Spinal cord (tissue), 10 donors: ENCODE data around the gene KRT80. TPM values are rescaled to one million over a fixed set of nuclear protein-coding genes. Genes with fewer than 3 reads are reported as not detected.

ENCODE experiments used
- DNase-seq, 6 donors: peaks; one replicate each; pipeline versions ENCODE4 v3.0.0 to v3.0.0-alpha.2; 2013 to 2015; ENCODE audit warnings: low spot score in 6 of 6, low read depth in 4 of 6
- H3K27ac ChIP-seq: one replicate; pipeline ENCODE4 v1.5.1; 2013; ENCODE audit warnings: low read depth, low read length, control low read depth
- H3K27me3 ChIP-seq: one replicate; pipeline ENCODE4 v1.6.1; 2013; ENCODE audit warnings: low read length; ENCODE audit not compliant: control insufficient read depth, insufficient read depth
- H3K36me3 ChIP-seq: one replicate; pipeline ENCODE4 v1.6.1; 2013; ENCODE audit warnings: low read length; ENCODE audit not compliant: control insufficient read depth, insufficient read depth
- H3K4me1 ChIP-seq: one replicate; pipeline ENCODE4 v1.6.1; 2013; ENCODE audit warnings: low read length; ENCODE audit not compliant: control insufficient read depth, insufficient read depth
- H3K4me3 ChIP-seq: one replicate; pipeline ENCODE4 v1.5.1; 2013; ENCODE audit warnings: low read depth, low read length, control low read depth
- H3K9me3 ChIP-seq: one replicate; pipeline ENCODE4 v1.6.1; 2013; ENCODE audit warnings: low read length; ENCODE audit not compliant: control insufficient read depth, insufficient read depth
- WGBS: methylation state at CpG from one replicate; pipeline ENCODE4 v1.1.5; 2013; ENCODE audit warnings: missing lambda C conversion rate; ENCODE audit not compliant: insufficient coverage; 5-methylcytosine and 5-hydroxymethylcytosine counted together
- polyA plus RNA-seq, 2 donors: library from polyadenylated mRNA; unstranded; fragments of 120-200 nt; gene quantifications; one replicate each; pipeline ENCODE4 v1.2.1, GENCODE V29; 2013; ENCODE audit not compliant: insufficient read length in 2 of 2
- total RNA-seq, 2 donors: library from RNA; depleted of rRNA in 1 of 2; stranded (reverse); fragments of 120-200 nt in 1 of 2; fragments of >200 nt in 1 of 2; gene quantifications; one replicate each; pipeline versions ENCODE4 v1.2.3 to v1.2.4, GENCODE V29; 2013 to 2014
- donor health status: healthy.

The KRT80 gene
- total and polyA plus RNA-seq, 4 donors: 0.12 TPM; not detected in 3

DNA sequence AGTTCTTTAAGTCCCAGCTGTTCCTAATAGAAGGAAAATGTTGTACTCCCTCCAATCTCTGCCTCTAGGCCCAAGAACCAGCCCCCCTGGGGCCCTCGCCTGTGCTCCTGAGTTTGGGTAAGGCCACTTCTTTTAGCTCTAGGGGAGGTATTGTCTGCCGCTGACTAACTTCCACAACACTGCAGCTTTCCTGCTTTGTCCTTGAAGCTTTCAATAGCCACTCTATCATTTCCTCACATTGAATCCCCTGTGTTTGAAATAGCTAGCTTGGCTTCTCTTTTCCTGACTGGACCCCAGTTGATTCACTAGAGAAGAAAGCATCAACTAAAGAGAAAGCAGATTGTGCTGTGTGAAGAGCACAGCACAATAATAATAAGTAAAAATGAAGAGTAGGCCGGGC, 28.8 kb downstream of the KRT80 start:
- H3K4me3 ChIP-seq: no peak overlapping the region
- no peaks in the 10 kb centered on the region for H3K36me3 ChIP-seq
- no peak overlapping the region for H3K27ac ChIP-seq
- no peaks in the 10 kb centered on the region for H3K9me3 ChIP-seq
- peaks cover 7% of the 10 kb centered on the region for H3K4me1 ChIP-seq
- DNase-seq: peak in 1 of 6 donors; percentile 33
- WGBS: no CpG with 5 or more reads among the region's 3 CpGs
- H3K27me3 ChIP-seq: no peaks in the 10 kb centered on the region

DNA sequence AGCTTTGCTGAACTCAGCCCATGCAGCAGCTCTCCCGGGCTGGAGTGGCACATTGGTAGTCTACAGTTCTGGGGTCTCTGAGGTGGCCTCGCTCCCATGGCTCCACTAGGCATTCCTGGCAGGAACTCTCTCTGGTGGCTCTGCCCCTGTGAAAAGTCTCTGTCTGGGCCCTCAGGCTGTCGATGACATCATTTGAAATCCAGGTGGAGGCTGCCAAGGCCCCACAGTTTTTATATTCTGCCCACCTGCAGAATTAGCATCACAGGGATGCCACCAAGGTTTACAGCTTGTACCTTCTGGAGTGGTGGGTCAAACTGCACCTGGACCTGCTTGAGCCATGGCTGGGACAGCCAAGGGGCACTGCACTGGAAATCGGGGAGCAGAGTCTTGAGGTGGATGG, 31.6 kb downstream of the KRT80 start:
- no peak overlapping the region for H3K4me3 ChIP-seq
- peaks cover 10% of the 10 kb centered on the region for H3K4me1 ChIP-seq
- WGBS: 89% methylated on average over 4 of the region's 4 CpGs
- no peaks in the 10 kb centered on the region for H3K9me3 ChIP-seq
- no peak for DNase-seq
- H3K36me3 ChIP-seq: no peaks in the 10 kb centered on the region
- no peak overlapping the region for H3K27ac ChIP-seq
- no peaks in the 10 kb centered on the region for H3K27me3 ChIP-seq

DNA sequence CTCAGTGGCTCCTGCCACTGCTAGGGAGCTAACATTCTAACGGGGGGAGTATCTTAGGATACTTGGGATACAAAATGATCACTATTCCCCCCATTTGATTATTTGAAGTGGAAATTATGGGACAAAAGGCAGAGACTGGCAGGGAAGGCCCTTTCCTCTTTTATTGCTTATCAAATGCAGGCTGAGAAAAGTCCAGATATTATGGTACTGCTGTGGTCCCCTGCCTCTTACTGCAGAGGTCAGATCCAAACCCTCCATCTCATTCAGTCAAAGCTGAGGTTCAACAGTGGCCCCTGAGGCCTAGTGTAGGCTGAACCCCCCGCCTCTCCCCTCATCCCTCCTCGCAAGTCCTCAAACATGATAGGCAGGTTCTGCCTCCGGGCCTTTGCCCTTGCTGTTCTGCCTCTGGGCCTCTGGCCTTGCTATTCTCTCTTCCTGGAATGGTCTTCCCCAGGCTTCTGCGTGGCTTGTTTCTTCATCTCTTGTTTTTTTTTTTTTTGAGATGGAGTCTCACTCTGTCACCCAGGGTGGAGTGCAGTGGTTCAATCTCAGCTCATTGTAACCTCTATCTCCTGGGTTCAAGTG, 34.2 kb downstream of the KRT80 start:
- Histone ChIP-seq H3K27me3 (peaks cover 6% of the 10 kb centered on the region), H3K4me3 (no peak overlapping the region), H3K36me3 (no peaks in the 10 kb centered on the region), H3K9me3 (no peaks in the 10 kb centered on the region), H3K4me1 (peaks cover 7% of the 10 kb centered on the region), H3K27ac (no peak overlapping the region)
- WGBS: 84% methylated on average over 3 of the region's 5 CpGs
- DNase-seq: no peak

DNA sequence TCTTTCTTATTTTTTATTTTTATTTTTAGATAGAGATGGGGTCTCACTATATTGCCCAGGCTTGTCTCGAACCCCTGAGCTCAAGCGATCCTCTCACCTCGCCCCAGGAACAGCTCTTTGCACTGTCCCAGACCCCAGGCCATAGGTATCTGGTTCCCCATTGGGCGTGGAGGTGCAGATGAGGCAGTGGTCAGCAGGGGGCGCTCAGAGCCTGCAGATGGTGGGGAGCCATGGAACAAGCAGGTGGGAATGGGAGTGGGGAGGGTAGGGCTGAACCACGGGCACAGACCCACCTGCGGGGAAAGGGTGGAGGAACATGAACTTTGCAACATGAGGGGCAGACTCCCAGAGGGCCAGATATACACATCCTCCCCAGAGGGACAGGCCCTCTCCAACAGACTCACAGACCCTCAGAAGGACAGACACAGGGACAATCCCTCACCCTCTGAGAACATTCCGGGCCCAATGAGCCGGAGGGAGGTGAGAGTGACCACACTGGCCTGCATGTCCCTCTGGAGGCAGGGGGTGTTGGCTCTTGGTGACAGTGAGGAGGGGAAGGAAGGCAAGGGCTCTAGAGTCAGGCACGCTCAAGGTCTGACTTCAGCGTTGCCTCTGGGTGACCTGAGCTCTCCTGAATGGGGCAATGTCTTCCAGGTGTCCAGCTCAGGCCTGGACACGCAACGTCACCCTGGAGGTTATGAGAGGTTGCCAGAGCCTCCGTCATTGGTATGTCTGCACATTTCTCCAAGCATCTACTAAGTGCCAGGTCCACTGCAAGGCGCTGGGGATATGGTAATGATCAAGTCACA, 34.9 kb downstream of the KRT80 start:
- Histone ChIP-seq H3K4me3 (no peak overlapping the region), H3K9me3 (no peaks in the 10 kb centered on the region), H3K27ac (no peak overlapping the region), H3K4me1 (peaks cover 14% of the 10 kb centered on the region), H3K36me3 (no peaks in the 10 kb centered on the region), H3K27me3 (peaks cover 10% of the 10 kb centered on the region)
- DNase-seq: peak in 5 of 6 donors; percentile 54 to 94 (median 70)
- whole genome bisulfite sequencing: 74% methylated on average over 5 of the region's 15 CpGs

DNA sequence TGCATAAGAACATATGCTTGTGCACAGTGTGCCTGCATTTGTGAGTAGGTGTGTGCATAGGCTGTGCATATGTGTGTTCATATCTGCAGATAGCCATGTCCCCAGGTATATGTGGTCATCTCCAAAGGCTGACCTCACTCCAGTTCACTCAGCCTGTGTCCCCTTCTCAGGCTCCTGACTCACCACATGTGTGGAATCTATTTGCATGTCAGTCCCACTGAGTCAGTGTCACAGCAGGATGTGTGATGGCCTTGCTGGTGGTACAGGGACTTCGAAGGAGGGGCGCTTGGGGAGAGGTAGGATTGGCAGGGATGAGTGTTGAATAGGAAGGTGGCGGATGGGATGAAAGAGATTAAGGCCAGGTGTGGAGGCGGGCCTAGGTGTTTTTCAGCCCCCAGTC, 35.5 kb downstream of the KRT80 start:
- H3K4me1 ChIP-seq: peaks cover 18% of the 10 kb centered on the region
- H3K27ac ChIP-seq: no peak overlapping the region
- no peaks in the 10 kb centered on the region for H3K36me3 ChIP-seq
- peaks cover 13% of the 10 kb centered on the region for H3K27me3 ChIP-seq
- H3K4me3 ChIP-seq: no peak overlapping the region
- no peak for DNase-seq
- no peaks in the 10 kb centered on the region for H3K9me3 ChIP-seq
- 86% methylated on average over 2 of the region's 4 CpGs for WGBS

DNA sequence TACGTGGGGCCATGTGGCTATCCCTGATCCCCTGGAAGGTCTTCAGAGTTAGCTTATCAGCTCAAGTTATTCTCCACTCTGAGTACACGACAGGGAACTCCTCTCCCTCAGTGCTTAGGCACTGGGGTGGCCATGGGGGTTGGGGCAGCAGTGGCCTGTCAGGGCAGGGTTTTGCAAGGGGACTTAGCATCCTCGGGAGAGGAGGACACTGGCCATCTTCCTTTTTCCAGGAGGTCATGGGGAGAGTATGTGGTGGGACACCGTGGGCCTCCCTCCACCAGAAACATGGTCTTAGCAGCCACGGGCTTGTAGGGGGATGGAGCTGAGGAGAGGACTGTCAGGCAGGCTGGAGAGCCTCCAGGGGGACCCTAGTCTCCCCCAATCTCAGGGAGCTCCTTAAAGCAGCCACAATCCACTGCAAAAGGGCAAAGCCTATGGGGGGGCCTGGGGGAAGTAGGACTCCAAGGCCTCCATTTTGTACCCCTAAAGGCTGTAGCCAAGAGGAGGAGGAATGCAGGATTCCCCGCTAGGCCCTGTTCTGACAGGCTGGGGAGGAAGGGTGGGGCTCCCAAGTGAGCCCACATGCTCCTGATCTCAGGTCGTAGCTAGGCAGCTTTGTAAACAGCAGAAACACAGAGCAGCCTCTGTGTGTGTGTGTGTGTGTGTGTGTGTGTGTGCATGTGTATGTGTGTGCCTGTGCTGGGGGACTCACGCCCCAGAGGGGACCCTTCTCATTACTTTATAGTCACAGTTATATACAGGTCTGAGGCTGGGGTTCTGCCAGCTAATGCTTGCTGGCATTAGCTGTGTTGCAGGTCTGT, 36.6 kb downstream of the KRT80 start:
- H3K27ac ChIP-seq: no peak overlapping the region
- peaks cover 20% of the 10 kb centered on the region for H3K4me1 ChIP-seq
- WGBS: 63% methylated on average over 4 of the region's 8 CpGs
- H3K4me3 ChIP-seq: no peak overlapping the region
- H3K27me3 ChIP-seq: peaks cover 13% of the 10 kb centered on the region
- no peaks in the 10 kb centered on the region for H3K9me3 ChIP-seq
- no peak for DNase-seq
- H3K36me3 ChIP-seq: no peaks in the 10 kb centered on the region

DNA sequence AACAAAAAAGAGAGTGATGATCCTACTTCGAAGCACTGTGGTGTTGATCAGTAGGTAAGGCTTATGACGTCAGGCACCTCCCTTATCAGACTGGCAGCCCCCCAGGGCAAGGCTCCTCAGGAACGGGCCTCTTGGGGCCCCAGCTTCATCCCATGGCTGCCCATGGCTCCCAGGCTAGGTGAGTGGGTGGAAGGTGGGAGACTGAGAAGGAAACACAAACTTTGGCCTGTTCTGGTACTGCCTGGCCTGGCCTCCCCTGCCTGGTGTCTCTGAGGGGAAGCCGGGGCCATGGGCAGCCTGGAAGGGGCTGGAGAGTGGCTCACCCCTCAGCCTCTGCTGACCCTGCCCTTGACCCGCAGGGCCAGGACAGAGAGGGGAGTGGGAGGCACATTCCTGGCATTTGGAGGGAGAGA, 38.9 kb downstream of the KRT80 start:
- Histone ChIP-seq H3K4me1 (peaks cover 36% of the 10 kb centered on the region), H3K36me3 (no peaks in the 10 kb centered on the region), H3K4me3 (no peak overlapping the region), H3K27me3 (peaks cover 13% of the 10 kb centered on the region), H3K9me3 (no peaks in the 10 kb centered on the region), H3K27ac (no peak overlapping the region)
- DNase-seq: no peak
- WGBS: 96% methylated on average over 4 of the region's 5 CpGs

DNA sequence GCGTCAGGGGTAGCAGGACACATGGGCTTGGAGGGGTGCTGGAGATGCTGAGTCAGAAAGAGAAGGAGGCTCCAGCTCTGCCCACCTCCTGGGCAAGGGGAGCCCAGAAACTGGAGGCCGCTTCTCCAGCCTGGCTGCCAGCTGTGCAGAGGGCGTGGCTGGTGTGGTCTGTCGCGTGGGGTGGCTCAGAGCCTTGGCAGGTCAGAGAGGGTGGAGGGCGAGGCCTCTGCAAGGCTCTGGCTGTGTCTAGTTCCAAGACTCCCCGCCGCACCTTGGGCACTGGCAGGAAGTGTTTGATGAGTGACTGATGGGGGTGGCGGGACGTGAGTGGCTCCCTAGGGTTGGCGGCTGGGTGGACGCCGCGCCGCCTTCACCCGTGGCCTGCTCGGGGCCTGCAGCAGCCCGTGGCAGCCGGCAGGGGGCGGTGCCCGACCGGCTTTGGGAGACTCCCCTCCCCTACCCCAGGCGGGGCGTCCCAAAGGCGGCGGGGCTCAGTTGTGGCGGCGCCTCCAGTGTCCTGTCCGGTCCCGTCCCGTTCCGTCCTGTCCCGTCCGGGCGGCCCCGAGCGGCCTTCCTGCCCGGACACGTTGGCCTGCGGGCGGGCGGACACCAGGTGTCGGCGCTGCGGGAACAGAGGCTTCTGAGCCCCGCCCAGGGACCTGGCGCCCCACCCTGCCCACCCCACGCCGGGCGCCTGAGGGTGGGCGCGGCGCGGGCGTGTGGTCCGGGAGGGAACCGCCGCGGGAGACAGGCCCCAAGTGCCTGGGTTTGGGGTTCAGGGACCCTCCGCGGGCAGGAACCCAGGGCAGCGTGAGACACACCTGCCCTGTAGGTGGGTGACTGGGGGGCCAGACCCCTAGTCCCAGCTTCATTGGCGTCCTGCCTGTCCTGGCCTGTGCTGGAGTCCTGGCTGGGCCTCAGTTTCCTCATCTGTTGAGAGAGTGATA, 39.7 kb downstream of the KRT80 start:
- Histone ChIP-seq H3K27ac (no peak overlapping the region), H3K27me3 (peaks cover 13% of the 10 kb centered on the region), H3K9me3 (no peaks in the 10 kb centered on the region), H3K4me3 (no peak overlapping the region), H3K4me1 (peaks cover 36% of the 10 kb centered on the region), H3K36me3 (no peaks in the 10 kb centered on the region)
- 17% methylated on average over 61 of the region's 63 CpGs for WGBS
- DNase-seq: peak in 2 of 6 donors; percentile 34 to 50
